HG03575 (cell line): Measurements from ENCODE around the gene ACTA2.

Experiments
- ATAC-seq: cut with Tn5 transposase; IDR thresholded peaks from one replicate; pipeline ENCODE4 v1.9.1; 2021; ENCODE audit not compliant: unreplicated experiment, insufficient number of reproducible peaks, low FRiP score; ENCODE audit errors: extremely low read depth

Gene ACTA2

GRCh38 chr10:88983206-88983605 lies 30.6 kb upstream of the ACTA2 start:
- no peak for ATAC-seq

- no peak for ATAC-seq
Observed at GRCh38 chr10:88982366-88982765, 29.8 kb upstream of the ACTA2 start.

- ATAC-seq, result no peak
Observed at GRCh38 chr10:88981435-88981834, 28.9 kb upstream of the ACTA2 start.

- no peak for ATAC-seq
Observed at GRCh38 chr10:88980800-88981199, 28.2 kb upstream of the ACTA2 start.

- ATAC-seq, result no peak
Observed at GRCh38 chr10:88980247-88980646, 27.7 kb upstream of the ACTA2 start.

GRCh38 chr10:88979603-88980002 lies 27.0 kb upstream of the ACTA2 start:
- no peak for ATAC-seq

GRCh38 chr10:88979153-88979562 lies 26.6 kb upstream of the ACTA2 start:
- ATAC-seq, result no peak

- ATAC-seq, result no peak
Observed at GRCh38 chr10:88978463-88978862, 25.9 kb upstream of the ACTA2 start.

- ATAC-seq, result no peak
Observed at GRCh38 chr10:88975377-88975720, 22.8 kb upstream of the ACTA2 start.

- no peak for ATAC-seq
Observed at GRCh38 chr10:88974446-88975376, 22.1 kb upstream of the ACTA2 start.

- ATAC-seq, result no peak
Observed at GRCh38 chr10:88974012-88974411, 21.4 kb upstream of the ACTA2 start.

- ATAC-seq, result no peak
Observed at GRCh38 chr10:88971221-88972061, 18.9 kb upstream of the ACTA2 start.

- ATAC-seq, result no peak
Observed at GRCh38 chr10:88968391-88968790, 15.8 kb upstream of the ACTA2 start.

GRCh38 chr10:88966797-88967196 lies 14.2 kb upstream of the ACTA2 start:
- ATAC-seq, result no peak

GRCh38 chr10:88964869-88965415 lies 12.4 kb upstream of the ACTA2 start:
- ATAC-seq, result no peak

GRCh38 chr10:88964360-88964759 lies 11.8 kb upstream of the ACTA2 start:
- no peak for ATAC-seq

- ATAC-seq, result no peak
Observed at GRCh38 chr10:88963318-88963717, 10.7 kb upstream of the ACTA2 start.

GRCh38 chr10:88962336-88962735 lies 9.8 kb upstream of the ACTA2 start:
- ATAC-seq, result no peak

GRCh38 chr10:88961266-88961665 lies 8.7 kb upstream of the ACTA2 start:
- no peak for ATAC-seq

- no peak for ATAC-seq
Observed at GRCh38 chr10:88960802-88961201, 8.2 kb upstream of the ACTA2 start.
